Forelimb muscle (tissue), 1 donor: ENCODE data around the gene RCAN2. TPM values are rescaled to one million over a fixed set of nuclear protein-coding genes. Genes with fewer than 3 reads are reported as not detected.
"Not testable (repeated sequence)": the region's sequence is repeated elsewhere in the genome, so short reads cannot be mapped to it uniquely, and the experiment has no call there.

Experiments used
- DNase-seq: peaks from one replicate; pipeline ENCODE4 v3.0.0-alpha.2; 2013; ENCODE audit warnings: low read depth
- polyA plus RNA-seq: library from polyadenylated mRNA; unstranded; fragments of 120-200 nt; gene quantifications from one replicate; pipeline ENCODE4 v1.2.1, GENCODE V29; 2013; ENCODE audit not compliant: insufficient read length

RCAN2 gene
- polyA plus RNA-seq, 1 donor = 4.7 TPM

GRCh38 chr6:46338131-46338530, 153.1 kb downstream of the RCAN2 start:
- DNase-seq = no peak

- no peak for DNase-seq
Measured at GRCh38 chr6:46334442-46334841, 156.8 kb downstream of the RCAN2 start.

- no peak for DNase-seq
Measured at GRCh38 chr6:46333481-46333880, 157.8 kb downstream of the RCAN2 start.

GRCh38 chr6:46332448-46332847, 158.8 kb downstream of the RCAN2 start:
- DNase-seq = not testable (repeated sequence)

- DNase-seq = no peak
Measured at GRCh38 chr6:46331461-46331860, 159.8 kb downstream of the RCAN2 start.

- no peak for DNase-seq
Measured at GRCh38 chr6:46329568-46329967, 161.7 kb downstream of the RCAN2 start.

GRCh38 chr6:46327779-46328178, 163.5 kb downstream of the RCAN2 start:
- no peak for DNase-seq

GRCh38 chr6:46325561-46326530, 165.4 kb downstream of the RCAN2 start:
- no peak for DNase-seq

- no peak for DNase-seq
Measured at GRCh38 chr6:46324706-46325105, 166.5 kb downstream of the RCAN2 start.

GRCh38 chr6:46323966-46324622, 167.2 kb downstream of the RCAN2 start:
- no peak for DNase-seq

- DNase-seq = no peak
Measured at GRCh38 chr6:46323312-46323965, 167.8 kb downstream of the RCAN2 start.

- no peak for DNase-seq
Measured at GRCh38 chr6:46320505-46320904, 170.7 kb downstream of the RCAN2 start.

- no peak for DNase-seq
Measured at GRCh38 chr6:46315589-46315988, 175.7 kb downstream of the RCAN2 start.

GRCh38 chr6:46312654-46313053, 178.6 kb downstream of the RCAN2 start:
- DNase-seq = no peak

GRCh38 chr6:46310196-46310595, 181.1 kb downstream of the RCAN2 start:
- no peak for DNase-seq

GRCh38 chr6:46306431-46306830, 184.8 kb downstream of the RCAN2 start:
- DNase-seq = no peak

- no peak for DNase-seq
Measured at GRCh38 chr6:46305833-46306232, 185.4 kb downstream of the RCAN2 start.

GRCh38 chr6:46305236-46305635, 186.0 kb downstream of the RCAN2 start:
- DNase-seq = no peak

GRCh38 chr6:46302816-46303215, 188.4 kb downstream of the RCAN2 start:
- no peak for DNase-seq

- no peak for DNase-seq
Measured at GRCh38 chr6:46302176-46302575, 189.1 kb downstream of the RCAN2 start.

- DNase-seq = no peak
Measured at GRCh38 chr6:46299253-46299652, 192.0 kb downstream of the RCAN2 start.

GRCh38 chr6:46296586-46296985, 194.7 kb downstream of the RCAN2 start:
- DNase-seq = no peak
